GM18519 (cell line): ENCODE data around the gene TSKU.

Source experiments
- ATAC-seq: cut with Tn5 transposase; IDR thresholded peaks from one replicate; pipeline ENCODE4 v1.9.1; 2021; ENCODE audit warnings: mild to moderate bottlenecking, moderate library complexity; ENCODE audit not compliant: unreplicated experiment, low FRiP score

TSKU gene

DNA sequence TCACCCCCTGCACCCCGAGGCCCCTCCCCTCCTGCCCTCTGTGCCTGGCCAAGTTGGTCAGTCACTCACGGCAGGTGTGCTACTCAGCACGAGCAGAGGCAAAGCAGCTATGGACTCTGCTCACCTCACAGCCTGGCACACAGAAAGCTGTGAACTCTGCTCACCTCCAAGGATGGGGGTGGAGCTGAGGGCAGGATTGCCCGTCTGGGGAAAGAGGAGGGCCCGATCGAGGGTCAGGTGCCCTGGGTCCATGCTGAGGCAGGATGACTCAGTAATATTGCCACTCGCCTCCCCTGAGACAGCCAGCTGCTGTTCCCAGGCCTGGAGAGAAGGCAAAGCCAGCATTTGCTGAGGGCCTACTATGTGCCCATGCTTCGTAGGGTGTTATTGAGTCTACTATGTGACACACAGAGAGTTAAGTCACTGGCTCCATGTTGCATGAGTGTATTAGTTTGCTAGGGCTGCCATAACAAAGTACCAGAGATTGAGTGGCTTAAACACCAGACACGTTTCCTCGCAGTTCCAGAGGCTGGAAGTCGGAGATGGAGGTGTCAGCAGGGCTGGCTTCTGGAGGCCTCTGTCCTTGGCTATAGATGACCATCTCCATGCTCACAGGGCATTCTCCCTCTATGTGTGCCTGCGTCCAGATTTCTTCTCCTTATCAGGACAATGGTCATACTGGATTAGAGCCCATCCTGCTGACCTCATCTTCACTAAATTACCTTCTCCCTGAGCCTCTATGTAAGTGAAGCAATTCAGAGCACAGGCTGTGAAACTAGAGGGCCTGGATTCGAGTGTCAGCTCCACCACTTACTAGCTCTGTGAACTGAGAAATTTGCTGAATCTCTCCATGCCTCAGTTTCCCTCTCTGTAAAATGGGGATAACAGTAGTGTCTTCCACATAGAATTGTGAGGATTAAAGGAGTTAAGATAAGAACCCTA lies 13.2 kb upstream of the TSKU start:
- ATAC-seq, result no peak

DNA sequence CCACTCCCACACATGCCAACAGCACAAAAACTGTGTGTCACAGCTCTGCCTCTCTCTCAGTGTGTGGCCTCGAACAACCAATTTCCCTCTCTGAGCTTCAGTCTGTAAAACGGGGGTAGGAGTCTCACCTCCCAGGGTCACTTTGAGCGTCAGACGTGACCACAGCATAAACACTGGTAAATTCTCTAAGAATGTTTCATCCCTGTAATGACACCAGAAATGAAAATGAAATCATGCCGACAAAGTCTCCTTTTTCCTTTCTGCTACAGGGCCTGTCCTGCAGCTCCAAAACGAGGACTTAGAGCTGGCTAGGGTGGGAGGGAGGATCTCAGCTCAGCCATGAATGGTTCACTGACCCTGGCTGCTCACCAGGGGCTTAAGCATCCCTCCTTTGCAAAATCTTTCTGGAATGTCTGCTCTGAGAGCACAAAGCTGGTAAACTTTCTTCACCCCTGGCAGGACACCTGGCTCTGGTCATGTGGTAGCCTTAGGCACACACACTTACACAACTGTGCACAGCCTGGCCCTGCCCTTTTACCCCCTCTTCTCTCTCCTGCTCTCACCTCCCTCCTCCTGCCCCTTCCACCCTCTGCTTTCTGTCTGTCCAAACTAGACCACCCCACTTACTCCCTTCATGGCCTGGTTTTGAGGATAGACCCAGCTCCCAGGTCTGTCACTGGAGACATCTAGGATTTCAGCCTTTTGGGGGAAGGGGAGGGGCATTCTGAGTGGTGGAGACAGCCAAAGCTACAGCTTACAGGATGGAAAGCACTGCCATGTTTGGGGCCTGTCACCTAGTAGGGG lies 12.3 kb upstream of the TSKU start:
- ATAC-seq, result no peak

DNA sequence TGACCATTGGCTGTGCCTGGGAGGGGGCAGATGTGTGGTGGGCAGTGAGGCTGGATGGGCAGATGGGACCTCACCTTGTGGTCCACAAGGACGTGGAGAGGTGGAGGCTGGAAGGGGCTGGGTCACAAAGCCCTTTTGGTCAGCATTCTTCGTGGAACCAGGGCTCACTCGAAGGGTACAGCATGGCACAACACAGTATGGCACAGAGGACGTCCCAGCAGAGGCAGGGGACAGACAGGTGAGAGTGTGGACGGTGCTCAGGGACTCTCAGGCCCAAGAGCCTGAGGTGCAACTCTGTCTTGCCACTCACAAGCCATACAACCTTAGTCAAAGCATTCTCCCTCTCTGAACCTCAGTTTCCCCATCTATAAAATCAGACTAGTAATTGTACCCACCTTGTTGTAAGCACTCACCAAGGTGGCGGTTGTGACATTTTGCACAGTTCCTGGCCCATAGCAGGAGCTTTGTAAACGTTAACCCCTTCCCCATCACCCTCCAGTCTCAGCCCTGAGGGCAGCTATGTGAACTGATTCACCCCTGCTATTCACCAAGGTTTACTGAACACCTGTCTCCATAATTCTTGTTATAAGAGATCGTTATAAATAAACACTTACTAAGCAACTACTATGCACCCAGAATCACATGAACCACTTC lies 11.6 kb upstream of the TSKU start:
- no peak for ATAC-seq

DNA sequence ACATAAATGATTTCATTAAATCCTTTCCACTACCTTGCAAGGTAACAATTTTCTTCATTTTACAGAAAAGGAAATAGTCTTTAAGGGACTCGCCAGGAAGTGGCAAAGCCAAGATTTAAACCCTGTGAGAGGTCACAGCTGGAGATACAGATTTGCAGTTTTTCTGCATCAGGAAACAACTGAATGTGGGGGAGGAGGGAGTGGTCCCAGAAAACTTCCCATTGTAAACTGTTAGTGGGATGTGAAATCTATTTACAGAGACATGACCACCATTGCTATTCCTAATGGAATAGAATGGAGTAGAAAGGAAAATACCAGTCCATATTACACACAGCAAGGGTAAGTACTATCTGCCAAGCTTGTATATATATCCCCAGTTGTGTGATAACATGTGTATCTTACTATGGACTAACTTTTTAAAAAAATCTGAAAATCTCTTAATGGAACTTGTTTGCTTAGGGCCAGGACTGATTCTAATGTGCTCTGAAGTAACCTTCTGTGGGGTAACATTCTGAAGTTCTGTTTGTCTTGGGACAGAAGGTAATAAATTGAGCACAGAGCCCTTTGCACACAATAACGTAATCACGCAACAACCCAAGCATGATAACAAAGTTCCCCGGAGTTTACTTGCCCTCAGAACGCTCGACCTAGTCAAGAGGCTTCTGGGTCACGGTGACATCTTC lies 10.9 kb upstream of the TSKU start:
- ATAC-seq, result no peak

DNA sequence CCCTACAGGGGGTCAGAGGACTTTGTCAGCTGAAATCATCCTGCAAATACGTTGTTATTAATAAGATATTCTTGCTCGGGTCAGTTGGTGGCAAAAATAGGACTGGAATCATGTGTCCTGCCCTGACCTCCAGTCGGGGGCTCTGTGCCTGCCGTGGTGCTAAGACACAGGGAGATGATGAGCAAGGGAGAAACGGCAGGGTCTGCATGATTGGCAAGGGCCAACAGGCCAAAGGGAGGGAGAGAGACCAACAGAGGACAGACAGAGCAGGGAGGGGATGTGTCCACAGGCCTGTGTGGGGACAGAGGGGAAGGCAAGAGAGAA lies 10.4 kb upstream of the TSKU start:
- no peak for ATAC-seq

DNA sequence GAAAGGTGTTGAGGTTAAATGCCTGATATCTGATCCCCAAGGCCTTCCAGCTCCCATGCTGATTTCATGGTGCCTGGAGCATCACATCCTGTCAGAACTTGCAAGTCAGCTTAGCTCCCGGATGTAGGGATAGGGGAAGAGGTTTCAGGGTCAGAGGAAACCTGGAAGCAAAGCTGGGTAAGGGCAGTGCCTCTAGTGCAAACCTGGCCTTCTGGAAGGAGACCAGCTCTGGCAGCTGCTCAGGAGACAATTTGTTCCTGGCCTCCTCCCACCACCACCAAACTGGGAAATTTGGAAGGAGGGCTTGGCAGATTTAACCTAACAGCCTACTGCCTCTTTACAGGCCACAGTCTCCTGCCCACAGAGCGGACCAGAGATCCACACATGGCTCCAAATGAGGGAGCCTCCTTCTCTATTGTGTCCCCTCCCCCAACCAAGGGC lies 9.2 kb upstream of the TSKU start:
- ATAC-seq, result no peak

DNA sequence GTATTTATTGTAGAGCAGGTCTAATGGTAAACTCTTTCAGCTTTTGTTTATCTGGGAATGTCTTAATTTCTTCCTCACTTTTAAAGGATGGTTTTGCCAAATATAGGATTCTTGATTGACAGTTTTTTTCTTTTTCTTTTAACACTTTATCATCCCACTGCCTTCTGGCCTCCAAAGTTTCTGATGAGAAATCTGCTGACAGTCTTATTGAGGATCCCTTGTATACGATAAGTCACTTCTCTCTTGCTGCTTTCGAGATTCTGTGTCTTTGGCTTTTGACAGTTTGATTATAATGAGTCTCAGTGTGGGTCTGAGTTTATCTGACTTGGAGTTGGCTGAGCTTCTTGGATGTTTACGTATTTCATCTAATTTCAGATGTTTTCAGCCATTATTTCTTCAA lies 6.7 kb upstream of the TSKU start:
- ATAC-seq, result no peak

DNA sequence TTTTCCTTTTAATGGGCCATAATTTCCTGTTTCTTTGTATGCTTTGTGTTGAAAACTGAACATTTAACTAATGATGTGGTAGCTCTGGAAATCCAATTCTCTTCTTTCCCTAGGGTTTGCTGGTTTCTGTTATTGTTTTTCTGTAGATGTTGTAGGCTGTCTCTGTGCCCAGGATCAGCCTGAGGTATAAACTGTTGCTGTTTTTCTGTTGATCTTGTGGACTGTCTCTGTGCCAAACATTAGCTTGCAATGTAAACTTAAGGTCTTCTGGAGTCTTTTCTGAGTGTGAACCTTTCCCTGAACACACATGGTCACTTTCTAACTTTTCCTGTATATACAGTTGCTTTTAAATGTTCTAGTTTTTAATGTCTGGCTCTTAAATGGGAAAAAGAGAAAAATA lies 5.9 kb upstream of the TSKU start:
- no peak for ATAC-seq

DNA sequence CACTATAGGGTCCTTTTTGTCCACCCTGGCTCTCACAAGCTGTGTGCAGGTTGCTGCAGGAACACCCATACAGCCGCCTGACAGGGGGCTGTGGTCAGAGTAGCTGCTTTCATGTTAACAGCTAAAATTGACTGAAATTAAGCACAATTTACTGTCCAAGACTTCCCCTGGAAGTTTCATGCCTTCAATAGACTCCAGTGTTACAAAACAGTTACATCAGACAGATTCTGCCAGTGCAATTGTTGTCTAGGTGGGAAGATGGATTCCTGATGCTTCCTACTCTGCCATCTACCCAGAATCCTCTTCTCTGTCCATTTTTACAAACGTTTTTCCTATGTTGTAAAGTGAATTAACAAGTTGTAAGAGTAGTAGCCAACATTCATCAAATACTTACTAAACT lies 5.3 kb upstream of the TSKU start:
- ATAC-seq, result no peak

DNA sequence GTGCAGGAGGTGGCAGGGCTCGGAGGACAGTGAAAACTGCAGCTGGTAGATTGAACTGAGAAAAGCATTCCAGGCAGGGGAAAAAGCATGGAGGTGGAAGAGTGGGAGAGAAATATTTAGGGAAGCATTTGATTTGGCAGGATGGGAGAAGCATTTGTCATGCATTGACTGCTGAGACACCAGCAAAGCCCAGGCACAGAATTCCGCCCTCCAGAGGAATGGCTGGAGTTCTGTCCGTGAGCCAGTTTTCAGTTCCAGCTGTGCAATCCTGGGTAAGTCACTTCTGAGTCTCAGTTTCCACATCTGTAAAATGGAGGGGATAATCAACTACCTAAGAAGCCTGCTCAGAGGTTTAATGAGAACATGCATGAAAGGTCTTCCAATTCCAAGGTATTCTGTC lies 4.3 kb upstream of the TSKU start:
- ATAC-seq, result no peak

DNA sequence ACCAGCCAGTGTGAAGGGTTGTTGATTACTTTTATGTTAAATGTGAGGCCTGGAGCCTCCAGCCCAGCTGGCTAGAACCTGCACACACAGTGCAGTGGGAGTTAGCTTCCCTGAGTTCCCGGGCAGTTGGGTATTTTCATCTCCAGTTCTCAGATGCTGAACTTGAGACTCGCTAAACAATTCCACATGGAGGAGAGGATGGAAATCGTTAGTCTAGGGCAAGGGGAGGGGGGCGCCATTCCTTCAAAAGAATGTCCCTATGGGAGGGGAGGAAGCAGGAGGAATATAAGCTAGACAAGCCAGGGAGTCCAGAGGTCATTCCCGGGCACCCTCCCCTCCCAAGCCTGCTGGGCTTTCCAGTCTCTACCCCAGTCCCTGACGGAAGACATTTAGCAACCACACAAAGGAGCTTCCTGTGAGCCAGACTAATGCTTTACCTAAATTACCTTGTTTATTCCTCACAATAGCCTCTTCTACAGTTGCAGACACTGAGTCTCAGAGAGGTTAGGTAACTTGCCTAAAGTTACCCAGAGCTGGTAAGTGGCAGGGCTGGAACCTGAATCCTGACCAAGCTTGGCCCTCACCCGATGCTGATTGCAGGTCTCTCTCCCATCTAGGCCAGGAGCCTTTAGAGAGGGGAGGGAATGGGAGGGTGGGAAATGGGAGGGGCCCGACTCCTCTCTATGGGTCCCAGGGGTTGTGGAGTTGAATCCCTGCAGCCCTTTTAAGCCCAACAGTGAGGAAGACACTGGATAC lies 1.9 kb upstream of the TSKU start:
- ATAC-seq, result no peak

DNA sequence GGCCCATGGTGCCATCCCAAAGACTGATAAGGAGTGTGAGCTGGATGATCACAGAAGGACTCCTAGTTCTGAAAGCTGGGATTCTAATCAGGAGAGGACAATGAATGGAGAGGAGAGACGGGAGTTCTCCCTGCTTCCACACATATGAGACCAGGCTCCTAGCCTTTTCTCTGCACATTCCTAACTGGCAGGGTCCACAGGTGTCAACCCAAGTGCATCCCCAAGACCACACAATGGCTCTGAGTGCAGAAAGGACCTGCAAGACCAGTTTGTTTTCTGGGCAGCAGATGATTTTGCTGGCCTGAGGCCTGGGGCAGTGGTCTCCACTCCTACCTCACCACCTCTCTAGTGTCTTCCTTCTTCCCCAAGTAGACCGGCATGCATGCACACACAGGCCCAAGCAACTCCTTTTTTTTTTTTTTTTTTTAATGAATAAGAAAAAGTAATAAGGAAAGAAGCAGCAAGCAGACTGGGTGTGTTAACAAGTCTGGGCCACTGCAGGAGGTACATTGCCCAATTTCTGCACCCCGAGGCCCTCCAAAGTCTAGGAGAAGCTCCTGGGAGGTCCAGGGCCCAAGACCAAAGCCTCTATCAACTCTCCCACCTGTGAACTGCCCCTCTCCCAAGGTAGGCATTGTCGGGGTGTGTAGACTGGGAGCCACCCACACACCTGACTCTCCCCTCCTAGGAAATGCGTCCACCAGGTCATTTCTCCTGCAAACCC lies 1.2 kb upstream of the TSKU start:
- ATAC-seq, result no peak

DNA sequence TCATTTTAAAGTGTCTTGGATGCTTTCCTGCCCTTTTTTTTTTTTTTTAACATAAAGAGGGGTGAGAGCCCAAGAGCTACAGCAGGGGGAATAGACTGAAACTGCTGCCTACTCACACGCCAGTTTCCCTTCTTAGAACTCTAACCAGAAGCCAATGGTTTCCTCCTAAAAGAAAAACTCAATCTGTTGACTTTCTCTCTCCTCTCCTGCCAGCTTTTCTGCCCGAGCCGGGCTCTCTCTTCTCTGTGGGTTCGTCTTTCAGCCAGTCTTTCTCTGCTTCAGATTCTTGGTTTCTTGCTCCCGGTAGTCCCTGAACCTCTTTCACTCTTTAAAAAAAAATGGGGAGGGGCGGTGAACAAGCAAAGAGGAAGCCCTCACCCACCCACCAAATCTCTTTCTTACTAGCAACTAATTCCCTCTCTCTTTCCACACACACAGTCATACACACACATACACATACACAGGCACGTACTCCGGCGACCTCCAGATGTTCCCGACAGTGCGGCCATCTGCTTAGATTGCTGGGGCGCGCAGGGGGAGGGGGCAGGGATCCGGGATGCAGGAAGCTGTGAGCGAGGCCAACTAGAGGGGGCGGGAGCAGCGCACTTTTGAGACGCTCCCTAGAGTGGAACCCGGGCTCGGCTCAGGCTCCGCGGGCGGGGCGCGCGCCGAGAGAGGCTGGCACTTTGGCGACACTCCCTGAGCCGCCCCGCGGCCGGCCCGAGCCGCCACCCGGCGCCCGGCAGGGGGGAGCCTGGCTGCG lies 444 bp upstream of the TSKU start:
- ATAC-seq, result no peak

DNA sequence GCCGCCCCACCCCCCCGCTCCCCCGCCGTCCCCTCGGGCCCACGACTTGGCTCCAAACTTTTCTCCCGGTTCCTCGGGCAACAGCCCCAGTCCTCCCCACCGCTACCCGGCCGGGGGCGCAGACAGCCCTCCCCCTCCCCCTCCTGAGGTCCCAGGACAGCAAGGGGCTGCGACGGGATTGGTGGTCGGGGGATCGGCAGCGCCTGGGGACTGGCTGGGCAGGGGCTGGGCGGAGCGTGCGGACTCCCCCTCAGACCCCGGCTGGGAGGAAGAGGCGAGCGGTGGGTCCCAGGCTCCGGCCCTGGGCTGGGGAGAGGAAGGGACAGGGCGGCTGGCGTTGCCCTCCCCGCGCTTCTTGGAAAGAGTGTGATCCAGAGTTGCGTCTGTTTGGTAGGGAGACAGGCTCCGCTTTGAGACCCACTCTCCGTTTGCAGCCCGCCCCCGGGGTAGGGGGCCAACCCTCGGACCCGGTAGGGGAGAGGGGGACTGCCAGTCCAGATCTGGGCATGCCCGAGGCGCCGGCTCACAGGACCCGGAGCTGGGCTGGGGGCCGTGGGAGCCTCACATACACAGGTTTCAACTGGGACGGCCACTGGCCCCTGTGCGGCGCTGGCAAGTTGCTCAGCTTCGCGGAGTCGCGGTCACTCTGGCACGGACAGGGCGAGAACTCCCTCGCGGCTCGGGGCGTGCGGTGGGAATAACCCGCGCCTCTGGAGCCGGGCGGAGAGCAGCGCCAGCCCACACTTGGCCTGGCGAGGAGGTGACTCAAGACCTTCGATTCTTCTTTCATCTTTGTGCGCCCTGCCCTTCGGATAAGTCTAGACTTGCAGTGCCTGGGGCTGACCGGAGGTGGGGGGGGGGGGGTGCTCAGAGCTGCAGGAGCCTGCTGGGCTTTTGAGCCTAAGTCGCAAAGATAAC lies 999 bp downstream of the TSKU start:
- ATAC-seq, result no peak

DNA sequence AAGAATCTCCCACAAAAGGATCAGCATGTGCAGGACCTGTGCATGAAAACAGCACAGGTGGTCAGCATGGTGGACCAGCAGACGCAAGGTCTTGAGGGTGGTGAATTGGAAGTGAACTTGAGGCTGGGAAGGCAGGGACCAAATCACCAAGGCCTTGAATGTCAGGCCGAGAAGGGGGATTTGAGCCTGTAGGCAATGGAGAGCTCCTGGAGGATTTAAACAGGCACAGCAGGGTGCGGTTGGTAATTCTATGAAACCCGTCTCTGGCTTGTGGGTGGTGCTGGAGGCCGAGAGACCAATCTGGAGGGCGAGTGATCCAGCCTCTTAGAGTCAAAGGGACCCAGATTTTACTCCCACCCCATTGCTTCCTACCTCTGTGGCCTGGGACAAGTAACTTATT lies 2.4 kb downstream of the TSKU start:
- no peak for ATAC-seq

DNA sequence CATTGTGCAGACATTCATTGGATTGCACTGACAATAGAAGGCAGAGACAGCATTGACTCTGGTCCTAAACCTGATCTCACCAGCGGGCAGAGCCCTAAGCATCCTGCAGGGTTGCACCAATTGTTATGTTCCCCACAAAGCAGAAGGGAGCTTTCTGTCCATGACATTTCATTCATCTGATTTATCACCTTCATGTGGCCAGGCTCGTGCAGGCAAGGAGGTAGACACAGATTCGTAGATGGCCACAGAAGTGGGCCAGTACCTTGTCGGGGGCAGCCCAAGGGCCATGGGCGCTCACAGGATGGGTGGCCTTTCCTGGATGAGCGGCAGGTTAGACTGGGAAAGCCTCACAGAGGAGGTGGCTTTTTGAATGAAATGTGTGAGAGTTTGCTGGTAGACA lies 2.9 kb downstream of the TSKU start:
- ATAC-seq, result no peak

DNA sequence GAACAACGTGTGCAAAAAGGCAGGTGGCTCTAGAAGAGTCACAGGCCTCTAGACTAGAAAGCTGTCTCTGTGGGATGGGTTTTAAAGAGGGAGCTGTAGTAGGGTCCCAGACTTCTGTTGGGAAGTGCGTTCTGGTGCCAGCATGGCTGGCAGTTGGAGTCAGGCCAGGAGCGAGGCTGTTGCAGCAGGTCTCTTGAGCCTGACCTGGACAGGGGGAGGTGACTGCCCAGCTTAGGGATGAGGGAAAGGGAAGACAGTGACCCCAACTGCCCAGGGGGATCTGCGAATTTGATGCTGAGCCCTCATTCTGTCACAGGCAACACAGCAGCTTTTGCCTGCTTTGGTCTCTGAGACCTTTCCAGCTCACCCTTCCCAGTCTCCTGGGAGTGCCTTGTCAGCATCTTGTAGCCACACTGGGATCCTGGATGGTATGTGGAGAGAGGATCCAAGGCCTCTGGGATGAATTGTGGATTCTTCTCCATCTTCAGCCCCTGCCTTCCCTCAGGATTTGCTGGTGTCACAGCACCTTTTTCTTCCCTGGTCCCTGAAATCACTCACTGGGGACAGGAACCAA lies 3.4 kb downstream of the TSKU start:
- no peak for ATAC-seq
